HEK293T (cell line): ENCODE data around the gene ROBO3.

ENCODE experiments used
- CTCF ChIA-PET: fragments of 350-600 bp; formaldehyde crosslinking; extraction: SDS; loops from one replicate; lab custom pipeline; 2021; ENCODE audit warnings: antibody characterized with exemption, inconsistent platforms; lab: Yijun Ruan, JAX
- POLR2A ChIA-PET: fragments of 350-600 bp; formaldehyde crosslinking; extraction: SDS; loops from one replicate; lab custom pipeline; 2020; ENCODE audit warnings: antibody characterized with exemption, inconsistent platforms; lab: Yijun Ruan, JAX
- DNase-seq: peaks from one replicate; pipeline ENCODE4 v3.0.0; 2012; ENCODE audit warnings: mixed read lengths; ENCODE audit errors: extremely low spot score
- ARNT ChIP-seq: fragments of 450-650 bp; IDR thresholded peaks from 2 replicates; pipeline ENCODE4 v1.6.1; 2017; ENCODE audit warnings: mild to moderate bottlenecking
- BHLHE40 ChIP-seq: fragments of 450-650 bp; IDR thresholded peaks from 2 replicates; pipeline ENCODE4 v1.6.1; 2016; ENCODE audit warnings: mild to moderate bottlenecking, moderate library complexity, borderline replicate concordance
- CTBP1 ChIP-seq: fragments of 450-650 bp; IDR thresholded peaks from 2 replicates; pipeline ENCODE4 v1.6.1; 2016; ENCODE audit warnings: borderline replicate concordance
- ELF4 ChIP-seq: fragments of 450-650 bp; IDR thresholded peaks from 2 replicates; pipeline ENCODE4 v1.6.1; 2017; ENCODE audit warnings: antibody characterized with exemption
- FOXA1 ChIP-seq: fragments of 450-650 bp; IDR thresholded peaks from 2 replicates; pipeline ENCODE4 v1.6.1; 2016; ENCODE audit warnings: mild to moderate bottlenecking
- FOXK2 ChIP-seq: fragments of 450-650 bp; IDR thresholded peaks from 2 replicates; pipeline ENCODE4 v1.6.1; 2016; ENCODE audit warnings: mild to moderate bottlenecking
- FOXM1 ChIP-seq: fragments of 450-650 bp; IDR thresholded peaks from 2 replicates; pipeline ENCODE4 v1.6.1; 2017; ENCODE audit warnings: mild to moderate bottlenecking, borderline replicate concordance
- HDGF ChIP-seq: fragments of 450-650 bp; IDR thresholded peaks from 2 replicates; pipeline ENCODE4 v1.6.1; 2017; ENCODE audit warnings: antibody characterized with exemption, borderline replicate concordance
- L3MBTL2 ChIP-seq: fragments of 450-650 bp; conservative IDR thresholded peaks from 2 replicates; pipeline ENCODE4 v1.6.1; 2016; ENCODE audit warnings: mild to moderate bottlenecking
- LEF1 ChIP-seq: fragments of 450-650 bp; IDR thresholded peaks from 2 replicates; pipeline ENCODE4 v1.6.1; 2017; ENCODE audit warnings: mild to moderate bottlenecking, borderline replicate concordance
- NFRKB ChIP-seq: fragments of 450-650 bp; IDR thresholded peaks from 2 replicates; pipeline ENCODE4 v1.6.1; 2016; ENCODE audit warnings: mild to moderate bottlenecking, moderate library complexity
- PKNOX1 ChIP-seq: fragments of 450-650 bp; IDR thresholded peaks from 2 replicates; pipeline ENCODE4 v1.6.1; 2016
- SP1 ChIP-seq: fragments of 450-650 bp; IDR thresholded peaks from 2 replicates; pipeline ENCODE4 v1.6.1; 2017
- SUZ12 ChIP-seq: fragments of 450-650 bp; IDR thresholded peaks from 2 replicates; pipeline ENCODE4 v1.6.1; 2016; ENCODE audit warnings: mild to moderate bottlenecking
- TARDBP ChIP-seq: fragments of 450-650 bp; IDR thresholded peaks from 2 replicates; pipeline ENCODE4 v1.6.1; 2016
- ZNF384 ChIP-seq: fragments of 450-650 bp; IDR thresholded peaks from 2 replicates; pipeline ENCODE4 v1.6.1; 2016

ROBO3 gene

GRCh38 chr11:124889191-124890091, 24.2 kb downstream of the ROBO3 start:
- no peak for DNase-seq
- ChIA-PET POLR2A (interaction anchor here (1.1 to 3.6 kb wide), 2 partner anchors 13 to 64 kb away, joined by 3 to 14 read pairs (median 13); partner anchors contain the start of gene CCDC15), CTCF (interaction anchor here (2.7 kb wide), 1 partner anchor 13 kb away, joined by 8 read pairs; no protein-coding TSS in a partner anchor)
- TF ChIP-seq ZNF384 (no peak), NFRKB (no peak), SP1 (no peak), CTBP1 (no peak), FOXK2 (no peak)

- ChIA-PET POLR2A (interaction anchor here (1.1 to 3.6 kb wide), 2 partner anchors 14 to 64 kb away, joined by 3 to 14 read pairs; partner anchors contain the start of gene CCDC15), CTCF (no interaction called here)
- no peak for TF ChIP-seq ZNF384
- no peak for DNase-seq
Measured at GRCh38 chr11:124890151-124890550, 24.9 kb downstream of the ROBO3 start.

GRCh38 chr11:124890683-124891372, 25.6 kb downstream of the ROBO3 start:
- TF ChIP-seq PKNOX1 (no peak), ARNT (no peak), BHLHE40 (no peak), FOXK2 (no peak), HDGF (no peak), CTBP1 (no peak), SP1 (no peak), LEF1 (no peak), ELF4 (no peak), SUZ12 (no peak)
- CTCF ChIA-PET, result interaction anchor here (0.6 kb wide), 1 partner anchor 14 kb away, joined by 3 read pairs; no protein-coding TSS in a partner anchor
- DNase-seq, result no peak
- POLR2A ChIA-PET, result interaction anchor here (1.1 to 3.6 kb wide), 3 partner anchors 10 to 63 kb away, joined by 3 to 14 read pairs (median 3); partner anchors contain the start of gene CCDC15

GRCh38 chr11:124891373-124891861, 26.2 kb downstream of the ROBO3 start:
- POLR2A ChIA-PET, result interaction anchor here (1.2 to 3.6 kb wide), 3 partner anchors 10 to 62 kb away, joined by 3 to 14 read pairs (median 3); partner anchors contain the start of gene CCDC15
- CTCF ChIA-PET, result no interaction called here
- no peak for DNase-seq
- TF ChIP-seq FOXK2, result no peak
- TF ChIP-seq LEF1, result no peak
- TF ChIP-seq L3MBTL2, result no peak
- TF ChIP-seq ARNT, result no peak
- no peak for TF ChIP-seq ZNF384
- TF ChIP-seq NFRKB, result no peak

- DNase-seq, result no peak
- POLR2A ChIA-PET, result interaction anchor here (1.2 to 3.6 kb wide), 3 partner anchors 9 to 61 kb away, joined by 3 to 14 read pairs (median 3); partner anchors contain the start of gene CCDC15
Measured at GRCh38 chr11:124892146-124892545, 26.9 kb downstream of the ROBO3 start.

GRCh38 chr11:124892750-124893454, 27.7 kb downstream of the ROBO3 start:
- POLR2A ChIA-PET, result interaction anchor here (1.2 to 3.6 kb wide), 2 partner anchors 17 to 61 kb away, joined by 3 to 14 read pairs; partner anchors contain the start of gene CCDC15
- no peak for DNase-seq

More at GRCh38 chr11:124892146-124892545, 26.9 kb downstream of the ROBO3 start:
- CTCF ChIA-PET, result interaction anchor here (0.9 kb wide), 1 partner anchor 16 kb away, joined by 3 read pairs; no protein-coding TSS in a partner anchor
- TF ChIP-seq PKNOX1 (no peak), FOXK2 (no peak), CTBP1 (no peak), SP1 (no peak), ELF4 (no peak), FOXA1 (no peak), TARDBP (no peak), ZNF384 (no peak), L3MBTL2 (no peak), NFRKB (no peak), BHLHE40 (no peak)

More at GRCh38 chr11:124892750-124893454, 27.7 kb downstream of the ROBO3 start:
- no peak for TF ChIP-seq PKNOX1
- no peak for TF ChIP-seq CTBP1
- TF ChIP-seq HDGF, result no peak
- no peak for TF ChIP-seq FOXA1
- TF ChIP-seq SUZ12, result no peak
- no peak for TF ChIP-seq ZNF384
- TF ChIP-seq FOXM1, result no peak
- TF ChIP-seq LEF1, result no peak
- TF ChIP-seq BHLHE40, result no peak
- TF ChIP-seq TARDBP, result no peak
- no peak for TF ChIP-seq ELF4
- TF ChIP-seq FOXK2, result no peak
- no peak for TF ChIP-seq SP1
- no peak for TF ChIP-seq NFRKB
- no peak for TF ChIP-seq ARNT
- TF ChIP-seq L3MBTL2, result no peak
- CTCF ChIA-PET, result interaction anchor here (0.9 kb wide), 1 partner anchor 16 kb away, joined by 3 read pairs; no protein-coding TSS in a partner anchor
